Ureter (tissue), 1 donor: ENCODE results near the gene PANX2. TPM values are rescaled to one million over a fixed set of nuclear protein-coding genes. Genes with fewer than 3 reads are reported as not detected.

Experiments
- DNase-seq: peaks from one replicate; pipeline ENCODE4 v3.0.0-alpha.2; 2020; ENCODE audit warnings: low spot score
- total RNA-seq: library from RNA; stranded (reverse); gene quantifications from one replicate; pipeline ENCODE4 v1.2.4, GENCODE V29; 2023
- donor health status: DM: yes; HTN: yes; CAD: no.

Gene PANX2
- total RNA-seq, 1 donor from 2014 or later, result 1.9 TPM

- DNase-seq, result no peak
These were observed 44.9 kb downstream of the PANX2 start for GRCh38 chr22:50215297-50216054.

- no peak for DNase-seq
These were observed 45.6 kb downstream of the PANX2 start for GRCh38 chr22:50216055-50216683.

GRCh38 chr22:50216684-50217520 is 46.4 kb downstream of the PANX2 start:
- no peak for DNase-seq

- no peak for DNase-seq
These were observed 47.1 kb downstream of the PANX2 start for GRCh38 chr22:50217543-50218152.

GRCh38 chr22:50218153-50218995 is 47.8 kb downstream of the PANX2 start:
- no peak for DNase-seq

- peak; percentile 87 for DNase-seq
These were observed 48.6 kb downstream of the PANX2 start for GRCh38 chr22:50218996-50219727.

GRCh38 chr22:50219800-50220602 is 49.5 kb downstream of the PANX2 start:
- no peak for DNase-seq

- DNase-seq, result no peak
These were observed 50.3 kb downstream of the PANX2 start for GRCh38 chr22:50220603-50221409.

GRCh38 chr22:50221410-50222300 is 51.1 kb downstream of the PANX2 start:
- DNase-seq, result no peak

- DNase-seq, result no peak
These were observed 52.0 kb downstream of the PANX2 start for GRCh38 chr22:50222508-50222907.

- no peak for DNase-seq
These were observed 53.5 kb downstream of the PANX2 start for GRCh38 chr22:50224071-50224470.

- DNase-seq, result no peak
These were observed 54.9 kb downstream of the PANX2 start for GRCh38 chr22:50225200-50225969.

- DNase-seq, result no peak
These were observed 55.7 kb downstream of the PANX2 start for GRCh38 chr22:50226063-50226874.

- no peak for DNase-seq
These were observed 56.3 kb downstream of the PANX2 start for GRCh38 chr22:50226875-50227165.

- DNase-seq, result no peak
These were observed 57.2 kb downstream of the PANX2 start for GRCh38 chr22:50227579-50228215.

GRCh38 chr22:50228366-50228765 is 57.8 kb downstream of the PANX2 start:
- no peak for DNase-seq
